Tibial artery (tissue), 4 donors: ENCODE measurements around the gene HSD3B2.

Source experiments
- DNase-seq, 2 donors: peaks; one replicate each; pipeline ENCODE4 v3.0.0-alpha.2; 2019
- H3K27ac ChIP-seq, 2 donors: fragments of 200-600 bp; sonication (generic) in 1 of 2; 1 replicate in 1 of 2; 2 replicates in 1 of 2; pipeline ENCODE4 v1.5.1; 2018 to 2019; ENCODE audit warnings: mild to moderate bottlenecking in 1 of 2
- H3K27me3 ChIP-seq, 2 donors: fragments of 200-600 bp; sonication (generic) in 1 of 2; one replicate each; pipeline versions ENCODE4 v1.5.1 to v1.6.0; 2016 to 2019
- H3K36me3 ChIP-seq, 3 donors: fragments of 200-600 bp; sonication (generic) in 2 of 3; one replicate each; pipeline ENCODE4 v1.5.1; 2016 to 2019; ENCODE audit warnings: mild to moderate bottlenecking in 2 of 3
- H3K4me1 ChIP-seq, 4 donors: fragments of 200-600 bp; sonication (generic) in 2 of 4; 1 replicate in 3 of 4; 2 replicates in 1 of 4; pipeline ENCODE4 v1.5.1; 2016 to 2019
- H3K4me3 ChIP-seq, 2 donors: fragments of 200-600 bp; sonication (generic) in 1 of 2; 1 replicate in 1 of 2; 2 replicates in 1 of 2; pipeline ENCODE4 v1.5.1; 2018 to 2019; ENCODE audit warnings: mild to moderate bottlenecking in 2 of 2
- H3K9me3 ChIP-seq, 3 donors: fragments of 200-600 bp; sonication (generic) in 1 of 3; one replicate each; pipeline ENCODE4 v1.5.1; 2016 to 2019
- CTCF ChIP-seq, 2 experiments: fragments of 200-600 bp in 1 of 2; fragments of 450-650 bp in 1 of 2; IDR thresholded peaks; one replicate each; pipeline ENCODE4 v1.5.1; 2017 to 2019; ENCODE audit warnings: antibody characterized with exemption in 2 of 2, mild to moderate bottlenecking in 1 of 2, moderate library complexity in 1 of 2
- intact Hi-C: fragments of 100-400 bp; cut with DNase I; formaldehyde crosslinking; loops from one replicate; pipeline ENCODE4 v1.15.0; 2023; ENCODE audit warnings: low total_unique reads

HSD3B2 gene

GRCh38 chr1:119472080-119472818 lies 57.3 kb downstream of the HSD3B2 start:
- Histone ChIP-seq H3K27me3 (no peaks in the 10 kb centered on the region), H3K4me1 (no peaks in the 10 kb centered on the region), H3K27ac (no peak overlapping the region), H3K36me3 (no peaks in the 10 kb centered on the region), H3K4me3 (no peak overlapping the region), H3K9me3 (no peaks in the 10 kb centered on the region)
- intact Hi-C loops = no loop called here
- DNase-seq = no peak
- no peak for TF ChIP-seq CTCF (IDR thresholded peaks at IDR 0.05)
